Aorta (tissue), 5 donors: ENCODE results near the gene GDPGP1. TPM values are rescaled to one million over a fixed set of nuclear protein-coding genes. Genes with fewer than 3 reads are reported as not detected.
A peak's percentile ranks its signal among the peaks of the same experiment; 100 is the strongest.
"Not testable (repeated sequence)": the region's sequence is repeated elsewhere in the genome, so short reads cannot be mapped to it uniquely, and the experiment has no call there.

Experiments
- ATAC-seq: fragments of 200-7000 bp; cut with Tn5 transposase; one replicate; pipeline ENCODE4 v1.9.1; 2022; ENCODE audit warnings: moderate library complexity; ENCODE audit not compliant: low FRiP score
- DNase-seq, 2 donors: peaks; one replicate each; pipeline ENCODE4 v3.0.0-alpha.2; 2020
- H3K27ac ChIP-seq, 2 donors: one replicate each; pipeline ENCODE4 v1.5.1; 2013; ENCODE audit warnings: low read length in 2 of 2, mild to moderate bottlenecking in 2 of 2, moderate library complexity in 2 of 2, control low read depth in 1 of 2, inconsistent platforms in 1 of 2, low read depth in 1 of 2
- H3K27me3 ChIP-seq, 2 donors: one replicate each; pipeline ENCODE4 v1.6.1; 2013; ENCODE audit warnings: control low read depth in 1 of 2, low read length in 1 of 2, mild to moderate bottlenecking in 1 of 2, moderate library complexity in 1 of 2; ENCODE audit not compliant: insufficient read depth in 2 of 2, control insufficient read depth in 1 of 2
- H3K36me3 ChIP-seq, 2 donors: one replicate each; pipeline ENCODE4 v1.6.1; 2013; ENCODE audit warnings: control low read depth in 1 of 2, low read length in 1 of 2, mild to moderate bottlenecking in 1 of 2; ENCODE audit not compliant: insufficient read depth in 2 of 2, control insufficient read depth in 1 of 2
- H3K4me1 ChIP-seq, 2 donors: one replicate each; pipeline ENCODE4 v1.6.1; 2013; ENCODE audit warnings: low read length in 2 of 2, control low read depth in 1 of 2, mild to moderate bottlenecking in 1 of 2, moderate library complexity in 1 of 2; ENCODE audit not compliant: insufficient read depth in 2 of 2, control insufficient read depth in 1 of 2
- H3K4me3 ChIP-seq, 2 donors: one replicate each; pipeline ENCODE4 v1.5.1; 2013; ENCODE audit warnings: low read length in 2 of 2, control low read depth in 1 of 2, mild to moderate bottlenecking in 1 of 2
- H3K9me3 ChIP-seq: one replicate; pipeline ENCODE4 v1.6.1; 2013; ENCODE audit warnings: mild to moderate bottlenecking, low read length; ENCODE audit not compliant: control insufficient read depth
- WGBS, 2 donors: extraction: QIAGEN DNeasy Blood & Tissue Kit; methylation state at CpG; one replicate each; pipeline ENCODE4 v1.1.7; 2013; 5-methylcytosine and 5-hydroxymethylcytosine counted together
- intact Hi-C, 2 donors: fragments of 100-400 bp; cut with DNase I; formaldehyde crosslinking; loops; one replicate each; pipeline versions ENCODE4 v1.14.2 to v1.15.0; 2022
- polyA plus RNA-seq, 2 donors: library from polyadenylated mRNA; stranded (reverse); fragments of 200-250 nt; gene quantifications; one replicate each; pipeline ENCODE4 v1.2.3, GENCODE V29; 2013
- total RNA-seq, 2 donors: library from RNA; stranded (reverse); fragmentation: NEBNext Ultra II Directional; extraction: Animal tissue kit (Norgen Biotek cat#: 25700); gene quantifications; one replicate each; pipeline ENCODE4 v1.2.1, GENCODE V29; 2021
- donor health status: healthy with polysubstance abuse.
- donor health status: Bipolar disorder and iron deficiency.
- donor health status: DM: no; HTN: no; CAD: no.
- donor health status: DM: no; HTN: no; CAD: no.
- donor health status: DM: yes; HTN: yes; CAD: no.

GDPGP1 gene
- total and polyA plus RNA-seq, 4 donors, result 1.3 to 7.1 (median 2.7) TPM

GRCh38 chr15:90278467-90278866 lies 44.5 kb downstream of the GDPGP1 start:
- 98% methylated on average over 12 of the region's 12 CpGs for WGBS, 2 donors
- intact Hi-C loops, ATAC-seq: not testable (repeated sequence)

GRCh38 chr15:90280743-90281142 lies 46.7 kb downstream of the GDPGP1 start:
- ATAC-seq, H3K9me3 ChIP-seq, H3K27me3 ChIP-seq, H3K36me3 ChIP-seq, H3K4me3 ChIP-seq, DNase-seq, H3K27ac ChIP-seq, intact Hi-C loops, H3K4me1 ChIP-seq: not testable (repeated sequence)
- 87 to 88% methylated on average over 5 of the region's 5 CpGs for WGBS, 2 donors

More at GRCh38 chr15:90278467-90278866, 44.5 kb downstream of the GDPGP1 start:
- H3K27ac ChIP-seq, H3K4me1 ChIP-seq, DNase-seq, H3K27me3 ChIP-seq, H3K9me3 ChIP-seq, H3K4me3 ChIP-seq, H3K36me3 ChIP-seq: not testable (repeated sequence)

GRCh38 chr15:90281637-90282036 lies 47.6 kb downstream of the GDPGP1 start:
- 77 to 83% methylated on average over 6 of the region's 6 CpGs for WGBS, 2 donors
- H3K4me1 ChIP-seq, H3K9me3 ChIP-seq, intact Hi-C loops, H3K36me3 ChIP-seq, H3K27me3 ChIP-seq, H3K27ac ChIP-seq, H3K4me3 ChIP-seq, ATAC-seq, DNase-seq: not testable (repeated sequence)

GRCh38 chr15:90286678-90287077 lies 52.7 kb downstream of the GDPGP1 start:
- H3K4me3 ChIP-seq, result no peak overlapping the region
- ATAC-seq (no peak), DNase-seq (no peak)
- H3K27ac ChIP-seq, result no peak overlapping the region
- intact Hi-C loops, result no loop called here
- no peaks in the 10 kb centered on the region for H3K4me1 ChIP-seq
- no peaks in the 10 kb centered on the region for H3K27me3 ChIP-seq
- H3K9me3 ChIP-seq, result no peaks in the 10 kb centered on the region
- H3K36me3 ChIP-seq, result no peaks in the 10 kb centered on the region

- Histone ChIP-seq H3K9me3 (no peaks in the 10 kb centered on the region), H3K4me3 (no peak overlapping the region), H3K4me1 (no peaks in the 10 kb centered on the region), H3K36me3 (no peaks in the 10 kb centered on the region), H3K27me3 (no peaks in the 10 kb centered on the region), H3K27ac (no peak overlapping the region)
- intact Hi-C loops, result no loop called here
- ATAC-seq, result no peak
- 56 to 57% methylated on average over 5 of the region's 5 CpGs for WGBS, 2 donors
- no peak for DNase-seq
Observed at GRCh38 chr15:90287101-90287500, 53.1 kb downstream of the GDPGP1 start.

GRCh38 chr15:90287946-90288345 lies 53.9 kb downstream of the GDPGP1 start:
- H3K4me1 ChIP-seq, result no peaks in the 10 kb centered on the region
- intact Hi-C loops, result no loop called here
- no peak overlapping the region for H3K27ac ChIP-seq
- no peaks in the 10 kb centered on the region for H3K36me3 ChIP-seq
- H3K9me3 ChIP-seq, result no peaks in the 10 kb centered on the region
- H3K4me3 ChIP-seq, result no peak overlapping the region
- WGBS, 2 donors, result 94 to 95% methylated on average over 6 of the region's 6 CpGs
- ATAC-seq (no peak), DNase-seq (no peak)
- no peaks in the 10 kb centered on the region for H3K27me3 ChIP-seq

GRCh38 chr15:90291679-90292356 lies 57.8 kb downstream of the GDPGP1 start:
- DNase-seq (no peak), ATAC-seq (no peak)
- Histone ChIP-seq H3K4me3 (no peak overlapping the region), H3K27ac (no peak overlapping the region), H3K9me3 (no peaks in the 10 kb centered on the region), H3K4me1 (no peaks in the 10 kb centered on the region), H3K27me3 (no peaks in the 10 kb centered on the region), H3K36me3 (no peaks in the 10 kb centered on the region)
- 76 to 83% methylated on average over 16 of the region's 16 CpGs for WGBS, 2 donors
- intact Hi-C loops, result no loop called here

- 59 to 61% methylated on average over 13 of the region's 13 CpGs for WGBS, 2 donors
- H3K4me3 ChIP-seq, H3K36me3 ChIP-seq, H3K9me3 ChIP-seq, ATAC-seq, intact Hi-C loops, H3K4me1 ChIP-seq, H3K27ac ChIP-seq, H3K27me3 ChIP-seq: not testable (repeated sequence)
- DNase-seq, result peak; percentile 79 to 90
Observed at GRCh38 chr15:90293040-90293810, 59.2 kb downstream of the GDPGP1 start.

- Histone ChIP-seq H3K27ac (no peak overlapping the region), H3K9me3 (no peaks in the 10 kb centered on the region), H3K27me3 (no peaks in the 10 kb centered on the region), H3K36me3 (no peaks in the 10 kb centered on the region), H3K4me1 (no peaks in the 10 kb centered on the region), H3K4me3 (no peak overlapping the region)
- no peak for ATAC-seq
- 38 to 69% methylated on average over 4 to 6 of the region's 6 CpGs for WGBS, 2 donors
- intact Hi-C loops, result no loop called here
- no peak for DNase-seq
Observed at GRCh38 chr15:90294159-90294558, 60.1 kb downstream of the GDPGP1 start.
